GM19395 (cell line): Measurements from ENCODE around the gene S100A2.
"Not testable (repeated sequence)": the region's sequence is repeated elsewhere in the genome, so short reads cannot be mapped to it uniquely, and the experiment has no call there.

Experiments
- ATAC-seq: cut with Tn5 transposase; IDR thresholded peaks from one replicate; pipeline ENCODE4 v1.9.1; 2021; ENCODE audit warnings: mild to moderate bottlenecking, moderate library complexity; ENCODE audit not compliant: unreplicated experiment

The S100A2 gene

DNA sequence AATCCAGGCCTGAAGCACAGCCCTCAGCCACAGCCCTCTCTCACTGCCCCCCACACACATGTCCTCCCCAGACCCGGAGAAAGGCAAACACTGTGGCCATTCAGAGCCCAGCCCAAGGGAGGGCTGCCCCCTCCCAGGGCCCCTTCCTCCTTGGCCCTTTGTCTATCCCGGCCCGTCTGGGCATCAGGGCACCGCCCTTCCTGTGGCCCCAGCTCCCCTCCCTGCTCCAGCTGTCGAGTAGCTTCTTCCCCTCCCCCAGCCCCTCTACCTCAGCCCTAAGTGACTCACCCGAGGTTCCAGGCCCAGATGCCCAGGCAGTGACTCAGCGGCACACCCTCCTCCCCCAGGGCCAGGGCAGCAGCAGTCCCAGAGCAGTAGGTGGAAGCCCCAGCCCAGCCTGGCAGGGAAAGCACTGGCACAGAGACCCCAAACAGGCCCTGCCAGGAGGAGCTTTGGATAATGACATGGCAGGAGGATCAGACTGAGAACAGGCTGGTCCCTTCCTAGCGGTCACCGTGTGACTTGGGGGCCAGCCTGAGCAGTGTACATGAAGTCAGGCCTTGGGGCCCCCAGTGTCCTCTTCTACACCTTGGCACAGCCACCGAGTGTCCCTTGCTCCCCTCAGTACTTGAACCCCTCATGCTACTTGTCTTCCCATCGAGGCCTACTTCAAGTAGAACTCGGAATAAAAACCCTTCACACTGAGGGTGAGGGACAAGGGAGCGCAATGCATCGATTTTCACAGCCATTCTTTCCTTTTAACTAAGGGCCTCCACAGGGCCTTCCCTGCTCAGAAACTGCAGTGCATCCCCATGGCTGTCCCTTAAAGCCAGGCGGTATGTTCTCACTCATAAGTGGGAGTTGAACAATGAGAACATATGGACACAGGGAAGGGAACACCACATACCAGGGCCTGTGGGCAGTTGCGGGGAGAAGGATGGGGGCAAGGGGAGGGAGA, 1.0 kb upstream of the S100A2 start:
- no peak for ATAC-seq

DNA sequence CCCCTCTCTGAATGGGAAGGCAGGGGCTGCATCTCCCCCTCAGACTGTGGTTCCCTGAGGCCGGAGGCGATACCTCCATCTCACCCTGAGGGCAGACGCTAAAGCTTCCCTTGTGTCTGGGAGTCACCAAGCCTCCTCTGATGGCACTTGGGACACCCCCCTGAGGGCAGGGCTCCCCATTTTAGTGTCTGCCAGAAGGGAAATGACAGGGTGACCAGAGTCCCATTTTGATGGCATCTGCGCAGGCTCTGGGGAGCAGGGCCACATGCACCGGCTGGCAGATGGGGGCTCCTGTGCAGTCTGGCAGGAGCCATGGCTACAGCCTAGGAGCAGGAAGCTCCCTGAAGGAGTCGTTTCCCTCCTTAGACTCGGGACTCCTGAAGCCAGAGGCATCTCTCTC, 1.7 kb downstream of the S100A2 start:
- ATAC-seq, result no peak

- no peak for ATAC-seq
These were observed 2.2 kb downstream of the S100A2 start for GRCh38 chr1:153563483-153563901.

DNA sequence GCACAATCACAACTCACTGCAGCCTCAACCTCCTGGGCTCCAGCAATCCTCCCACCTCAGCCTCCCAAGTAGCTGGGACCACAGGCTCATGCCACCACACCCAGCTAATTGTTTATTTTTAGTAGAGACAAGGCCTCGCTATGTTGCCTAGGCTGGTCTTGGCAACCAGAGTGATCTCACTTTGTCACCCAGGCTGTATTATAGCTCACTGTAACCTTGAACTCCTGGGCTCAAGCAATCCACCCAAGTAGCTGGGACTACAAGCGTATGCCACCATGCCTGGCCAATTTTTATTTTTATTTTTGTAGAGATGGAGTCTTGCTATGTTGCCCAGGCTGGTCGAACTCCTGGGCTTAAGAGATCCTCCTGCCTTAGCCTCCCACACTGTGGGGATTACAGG, 3.6 kb downstream of the S100A2 start:
- ATAC-seq, result not testable (repeated sequence)

DNA sequence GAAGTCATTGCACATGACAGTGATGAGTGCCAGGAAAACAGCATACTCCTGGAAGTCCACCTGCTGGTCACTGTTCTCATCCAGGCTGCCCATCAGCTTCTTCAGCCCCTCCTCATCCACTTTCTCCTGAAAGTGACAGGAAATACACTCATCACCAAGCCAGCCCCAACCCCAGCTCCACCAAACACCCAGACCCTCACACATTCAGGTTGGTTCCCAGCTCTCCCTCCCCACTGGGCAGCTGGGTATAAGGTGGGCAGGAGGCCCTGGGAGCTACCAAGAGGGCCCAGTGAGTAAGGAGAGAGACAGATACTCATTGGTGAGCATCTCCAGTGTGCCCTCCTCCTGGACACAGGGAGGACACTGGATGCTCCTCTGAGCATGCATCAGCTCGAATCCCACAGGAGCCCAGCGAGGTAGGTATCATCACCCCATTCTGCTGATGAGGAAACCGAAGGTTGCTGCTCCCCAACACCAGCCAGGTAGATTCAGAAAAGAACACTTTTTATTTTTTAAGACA, 4.1 kb downstream of the S100A2 start:
- ATAC-seq, result no peak

DNA sequence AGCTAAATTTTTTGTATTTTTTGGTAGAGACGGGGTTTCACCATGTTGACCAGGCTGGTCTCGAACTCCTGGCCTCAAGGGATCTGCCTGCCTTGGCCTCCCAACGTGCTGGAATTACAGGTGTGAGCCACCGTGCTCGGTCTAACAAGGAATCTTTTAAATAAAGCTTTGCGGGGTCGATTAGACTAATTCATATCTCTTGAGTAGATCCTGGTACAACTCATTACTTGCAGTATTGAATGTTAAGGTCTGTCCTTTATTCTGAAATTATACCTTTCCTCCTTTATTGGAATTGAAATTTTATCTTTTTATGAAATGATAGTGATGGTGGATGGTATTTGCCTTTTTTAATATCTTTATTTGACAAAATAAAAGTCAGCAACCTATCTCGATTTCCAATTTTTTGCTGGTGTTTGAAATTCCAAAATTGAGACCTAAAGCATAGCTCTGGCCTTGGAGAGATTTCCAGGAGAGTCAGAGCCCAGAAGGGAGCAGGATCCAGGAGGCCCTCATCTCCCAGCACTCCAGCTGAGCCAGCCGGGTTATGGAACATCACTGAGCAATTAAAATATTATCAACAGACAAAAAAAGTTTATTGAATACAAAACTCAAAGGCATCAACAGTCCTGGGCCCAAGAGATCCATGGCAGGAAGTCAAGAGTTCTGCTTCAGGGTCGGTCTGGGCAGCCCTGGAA, 4.7 kb downstream of the S100A2 start:
- no peak for ATAC-seq

DNA sequence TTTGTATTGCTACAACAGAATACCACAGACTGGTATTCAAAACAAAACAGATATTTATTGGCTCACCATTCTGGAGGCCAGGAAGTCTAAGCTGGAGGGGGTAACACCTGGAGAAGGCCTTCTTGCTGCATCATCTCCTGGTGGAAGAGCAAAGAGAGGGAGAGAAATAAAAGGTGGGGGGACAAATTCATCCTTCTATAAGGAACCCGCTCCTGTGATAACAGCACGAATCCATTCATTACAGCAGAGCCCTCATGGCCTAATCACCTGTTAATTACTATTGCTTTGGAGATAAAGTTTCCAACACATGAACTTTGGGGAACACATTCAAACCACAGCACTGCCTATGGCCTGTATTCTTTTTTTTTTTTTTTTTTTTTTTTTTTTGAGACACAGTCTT, 5.4 kb downstream of the S100A2 start:
- no peak for ATAC-seq

GRCh38 chr1:153557877-153558276, 7.8 kb downstream of the S100A2 start:
- no peak for ATAC-seq

- no peak for ATAC-seq
These were observed 9.3 kb downstream of the S100A2 start for GRCh38 chr1:153556348-153556747.

GRCh38 chr1:153553830-153554541, 11.7 kb downstream of the S100A2 start:
- no peak for ATAC-seq

DNA sequence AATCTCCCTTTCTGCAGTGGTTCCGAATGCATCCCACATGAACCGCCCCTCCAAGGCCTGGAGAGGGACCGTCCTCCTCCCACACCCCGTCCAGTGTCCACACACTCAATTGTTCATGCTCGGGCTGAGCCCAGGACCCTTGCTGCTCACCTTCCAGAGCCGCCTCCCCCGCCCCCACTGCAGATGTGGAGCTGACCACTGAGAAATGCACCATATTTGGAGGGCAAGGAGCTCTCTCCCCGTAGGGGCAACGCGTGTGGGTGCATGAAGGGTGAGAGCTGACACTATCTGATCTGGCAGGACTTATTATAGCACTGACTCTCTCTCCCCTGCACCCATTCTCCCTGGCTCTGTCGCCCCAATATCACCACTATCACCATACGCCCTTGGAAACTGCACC, 12.5 kb downstream of the S100A2 start:
- no peak for ATAC-seq

DNA sequence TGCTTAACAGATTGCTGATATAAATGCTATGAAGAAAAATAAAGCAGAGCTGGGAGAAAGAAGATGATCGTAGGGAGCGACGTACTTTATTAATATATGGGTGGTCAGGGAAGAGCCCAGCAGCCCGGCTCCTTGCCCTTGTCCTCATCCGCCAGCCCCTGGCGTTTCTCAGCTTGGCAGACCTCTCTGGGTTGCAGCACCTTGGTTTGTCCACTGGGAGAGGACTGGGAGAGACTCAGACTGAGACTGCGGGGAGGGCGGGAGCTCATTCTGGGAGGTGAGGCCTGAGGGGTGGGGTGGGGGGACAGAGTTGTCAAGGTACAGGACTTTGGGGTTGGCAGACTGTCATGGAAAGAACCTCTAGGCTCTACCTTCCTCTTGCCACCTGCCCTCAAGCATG, 13.3 kb downstream of the S100A2 start:
- ATAC-seq, result no peak

DNA sequence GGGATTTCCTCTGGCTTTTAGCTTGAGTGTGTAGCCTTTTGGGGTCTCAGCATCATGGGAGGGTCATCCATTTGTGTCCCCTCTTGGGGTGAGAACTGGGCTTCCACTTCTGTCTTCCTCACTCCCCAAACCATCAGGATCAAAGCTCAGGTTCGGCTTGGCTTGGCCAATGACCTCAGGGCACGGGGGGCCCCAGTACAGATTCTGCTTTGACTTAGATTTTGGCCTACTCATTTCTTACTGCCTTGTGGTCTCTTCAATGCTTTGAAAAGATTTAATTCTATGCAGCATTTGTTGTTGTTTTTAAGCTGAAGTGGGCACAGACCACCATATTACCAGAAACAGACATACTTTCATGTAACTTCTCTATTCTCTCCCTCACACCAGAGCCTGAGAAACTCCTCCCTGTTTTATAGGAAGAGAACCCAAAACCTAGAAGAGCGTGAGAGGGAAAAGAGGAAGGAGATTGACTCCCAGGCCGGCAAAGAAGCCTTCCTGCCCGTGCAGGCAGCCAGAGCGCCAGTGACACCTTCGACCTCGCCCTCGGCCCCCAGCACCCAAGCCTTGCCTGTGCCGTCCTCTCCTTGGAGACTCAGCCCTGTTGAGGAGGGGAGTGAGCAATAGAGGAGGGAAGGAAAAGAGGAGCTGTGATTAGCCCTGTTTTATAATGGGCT, 14.7 kb downstream of the S100A2 start:
- ATAC-seq, result no peak

DNA sequence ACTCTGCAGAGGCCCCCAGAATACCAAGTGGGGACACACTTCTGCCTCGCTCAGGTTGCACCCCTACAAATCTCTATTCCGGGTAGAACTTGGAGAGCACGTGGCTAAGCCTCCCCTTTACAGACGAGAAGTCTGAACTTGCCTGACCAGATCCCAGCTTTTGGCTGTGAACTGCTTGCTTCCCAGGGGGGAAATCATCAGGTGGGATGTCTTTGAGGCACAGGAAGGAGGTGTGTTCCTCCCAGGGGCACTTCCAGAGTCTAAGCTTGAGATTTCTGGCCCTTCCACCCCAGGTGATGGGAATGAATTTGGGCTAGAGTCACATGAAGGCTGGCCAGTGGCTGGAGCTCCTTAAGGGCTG, 15.3 kb downstream of the S100A2 start:
- ATAC-seq, result no peak

- ATAC-seq, result no peak
These were observed 15.8 kb downstream of the S100A2 start for GRCh38 chr1:153549741-153550397.

- ATAC-seq, result no peak
These were observed 16.6 kb downstream of the S100A2 start, which contains the start of gene S100A3 for GRCh38 chr1:153548722-153549688. TSS of gene S100A3 (minus strand) at chr1:153549258. CDS start at chr1:153548485, 773 bp downstream.

GRCh38 chr1:153547560-153548551, 17.8 kb downstream of the S100A2 start:
- ATAC-seq, result no peak
